Neural cell (in vitro differentiated cells): Measurements from ENCODE around the gene RANBP10.

Experiments used
- CTCF ChIP-seq: fragments of 450-650 bp; IDR thresholded peaks from 2 replicates; pipeline ENCODE4 v1.5.1; 2014; ENCODE audit warnings: antibody characterized with exemption, mild to moderate bottlenecking, moderate library complexity; ENCODE audit not compliant: poor library complexity, severe bottlenecking
- EP300 ChIP-seq: fragments of 450-650 bp; conservative IDR thresholded peaks from 2 replicates; pipeline ENCODE4 v1.6.1; 2014; ENCODE audit warnings: antibody characterized with exemption, mild to moderate bottlenecking, moderate library complexity; ENCODE audit not compliant: poor library complexity, severe bottlenecking
- EZH2 ChIP-seq: fragments of 200-600, 300-800 bp; shearing (Covaris generic), sonication (generic); IDR thresholded peaks from 2 replicates; pipeline ENCODE4 v1.6.1; 2014; ENCODE audit warnings: antibody characterized with exemption, low read length, borderline replicate concordance, mild to moderate bottlenecking; ENCODE audit not compliant: insufficient read depth, poor library complexity, severe bottlenecking
- MXI1 ChIP-seq: fragments of 450-650 bp; conservative IDR thresholded peaks from 2 replicates; pipeline ENCODE4 v1.6.1; 2014; ENCODE audit warnings: antibody characterized with exemption, mild to moderate bottlenecking; ENCODE audit not compliant: poor library complexity, severe bottlenecking
- POLR2AphosphoS5 ChIP-seq: IDR thresholded peaks from 2 replicates; pipeline ENCODE4 v1.6.1; 2012
- RAD21 ChIP-seq: fragments of 450-650 bp; conservative IDR thresholded peaks from 2 replicates; pipeline ENCODE4 v1.6.1; 2014; ENCODE audit warnings: antibody characterized with exemption, mild to moderate bottlenecking, moderate library complexity
- REST ChIP-seq: IDR thresholded peaks from 2 replicates; pipeline ENCODE4 v1.6.1; 2012; ENCODE audit warnings: borderline replicate concordance
- SMC3 ChIP-seq: fragments of 450-650 bp; conservative IDR thresholded peaks from 2 replicates; pipeline ENCODE4 v1.6.1; 2014; ENCODE audit warnings: antibody characterized with exemption, mild to moderate bottlenecking, moderate library complexity; ENCODE audit not compliant: poor library complexity
- TAF1 ChIP-seq: IDR thresholded peaks from 2 replicates; pipeline ENCODE4 v1.6.1; 2012; ENCODE audit warnings: low read depth

- no peak for TF ChIP-seq CTCF
- TF ChIP-seq POLR2AphosphoS5: no peak
- TF ChIP-seq EP300: no peak
- TF ChIP-seq REST: no peak
- no peak for TF ChIP-seq EZH2
- TF ChIP-seq RAD21: no peak
- no peak for TF ChIP-seq TAF1
- no peak for TF ChIP-seq SMC3
- no peak for TF ChIP-seq MXI1
Measured at GRCh38 chr16:67683767-67684166, 122.6 kb downstream of the RANBP10 start.
